MM.1S (cell line): ENCODE data around the gene GRN.

Experiments
- DNase-seq: peaks from one replicate; pipeline ENCODE4 v3.0.0-alpha.2; 2015
- H2AFZ ChIP-seq: fragments of 300-600 bp; sonication (generic); 2 replicates; pipeline ENCODE4 v1.6.0; 2016; ENCODE audit warnings: antibody characterized with exemption, low read length
- H3F3A ChIP-seq: fragments of 300-600 bp; sonication (generic); 2 replicates; pipeline ENCODE4 v1.6.1; 2016; ENCODE audit warnings: mild to moderate bottlenecking, antibody characterized with exemption, low read length, moderate library complexity, mixed read lengths; ENCODE audit not compliant: insufficient read depth
- H3K27ac ChIP-seq: fragments of 300-600 bp; sonication (generic); 2 replicates; pipeline ENCODE4 v1.5.1; 2016; ENCODE audit warnings: mild to moderate bottlenecking, low read length
- H3K27me3 ChIP-seq: fragments of 300-600 bp; sonication (generic); replicated peaks from 2 replicates; pipeline ENCODE4 v1.6.0; 2016; ENCODE audit warnings: low read length; ENCODE audit not compliant: insufficient read depth
- H3K36me3 ChIP-seq: fragments of 300-600 bp; sonication (generic); replicated peaks from 2 replicates; pipeline ENCODE4 v1.6.1; 2016; ENCODE audit warnings: mild to moderate bottlenecking, low read length, mixed read lengths; ENCODE audit not compliant: insufficient read depth
- H3K4me1 ChIP-seq: fragments of 300-600 bp; sonication (generic); 2 replicates; pipeline ENCODE4 v1.6.1; 2016; ENCODE audit warnings: low read length, mixed read lengths
- H3K4me2 ChIP-seq: fragments of 300-600 bp; sonication (generic); 2 replicates; pipeline ENCODE4 v1.6.0; 2016; ENCODE audit warnings: low read depth, low read length
- H3K4me3 ChIP-seq: fragments of 300-600 bp; sonication (generic); 2 replicates; pipeline ENCODE4 v1.5.1; 2016; ENCODE audit warnings: low read length, mixed read lengths
- H3K79me2 ChIP-seq: fragments of 300-600 bp; sonication (generic); 2 replicates; pipeline ENCODE4 v1.6.1; 2016; ENCODE audit warnings: mixed run types, low read length, mixed read lengths
- H3K9ac ChIP-seq: fragments of 300-600 bp; sonication (generic); 2 replicates; pipeline ENCODE4 v1.6.1; 2016; ENCODE audit warnings: low read length, mixed read lengths
- H3K9me2 ChIP-seq: fragments of 300-600 bp; sonication (generic); replicated peaks from 2 replicates; pipeline ENCODE4 v1.6.1; 2016; ENCODE audit warnings: mild to moderate bottlenecking, low read length, mixed read lengths; ENCODE audit not compliant: insufficient read depth
- H3K9me3 ChIP-seq: fragments of 300-600 bp; sonication (generic); replicated peaks from 2 replicates; pipeline ENCODE4 v1.6.1; 2016; ENCODE audit warnings: mild to moderate bottlenecking, low read length, mixed read lengths; ENCODE audit not compliant: insufficient read depth
- H4K20me1 ChIP-seq: fragments of 300-600 bp; sonication (generic); 2 replicates; pipeline ENCODE4 v1.6.1; 2016; ENCODE audit warnings: mild to moderate bottlenecking, low read length, moderate library complexity, mixed read lengths; ENCODE audit not compliant: insufficient read depth
- EZH2 ChIP-seq: fragments of 300-600 bp; sonication (generic); optimal IDR thresholded peaks from 2 replicates; pipeline ENCODE3; 2017; ENCODE audit warnings: low read depth, mild to moderate bottlenecking, antibody characterized with exemption, low read length, mixed read lengths
- EZH2phosphoT487 ChIP-seq: fragments of 300-600 bp; sonication (generic); IDR thresholded peaks from 2 replicates; pipeline ENCODE4 v1.6.1; 2018; ENCODE audit warnings: antibody characterized with exemption, low read length
- TF ChIP-seq, protein P1 (sequence below): fragments of 300-600 bp; sonication (generic); IDR thresholded peaks from 2 replicates; pipeline ENCODE4 v1.5.1; 2016; ENCODE audit warnings: antibody characterized with exemption, low read length, mixed read lengths

The GRN gene

DNA sequence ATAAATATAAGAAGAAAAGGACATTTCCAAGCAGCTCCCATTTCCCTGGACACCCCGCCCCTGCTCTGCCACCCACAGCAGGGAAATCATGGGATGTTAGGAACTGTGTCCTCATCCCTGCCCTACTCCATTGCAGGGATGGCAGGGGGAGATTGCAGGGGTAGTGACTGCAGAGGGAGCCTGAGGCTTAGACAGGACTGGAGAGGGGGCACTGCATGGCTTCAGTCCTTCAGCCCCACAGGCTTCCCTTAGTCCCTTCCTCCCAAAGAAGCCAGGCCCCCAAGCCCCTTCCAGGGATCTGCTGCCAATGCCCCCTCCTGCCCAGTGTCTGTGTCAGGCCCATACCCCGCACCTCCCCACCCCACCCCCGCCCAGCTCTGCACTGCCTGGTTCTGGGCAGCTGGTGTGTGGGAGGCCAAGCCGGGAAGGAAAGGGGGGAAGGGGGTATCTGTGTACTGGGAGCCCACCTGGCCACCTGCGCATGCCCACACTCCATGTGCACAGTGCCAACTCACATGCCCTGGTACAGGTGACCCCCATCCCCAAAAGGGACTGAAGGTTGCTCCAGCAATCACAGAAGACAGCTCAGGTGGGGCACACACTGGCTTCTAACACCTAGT lies 33.4 kb upstream of the GRN start:
- H3K4me3 ChIP-seq = no peak overlapping the region
- no peak overlapping the region for H3K4me2 ChIP-seq
- H3K9me3 ChIP-seq = no peaks in the 10 kb centered on the region
- no peak overlapping the region for H3K27ac ChIP-seq
- no peak for DNase-seq
- H3K9me2 ChIP-seq = no peaks in the 10 kb centered on the region
- H3K79me2 ChIP-seq = no peaks in the 10 kb centered on the region
- H3K9ac ChIP-seq = no peak overlapping the region
- H3K36me3 ChIP-seq = no peaks in the 10 kb centered on the region
- H4K20me1 ChIP-seq = no peaks in the 10 kb centered on the region
- no peak overlapping the region for H2AFZ ChIP-seq
- H3K4me1 ChIP-seq = no peaks in the 10 kb centered on the region
- H3F3A ChIP-seq = no peaks in the 10 kb centered on the region
- peaks cover 61% of the 10 kb centered on the region for H3K27me3 ChIP-seq
- TF ChIP-seq, protein P1, sequence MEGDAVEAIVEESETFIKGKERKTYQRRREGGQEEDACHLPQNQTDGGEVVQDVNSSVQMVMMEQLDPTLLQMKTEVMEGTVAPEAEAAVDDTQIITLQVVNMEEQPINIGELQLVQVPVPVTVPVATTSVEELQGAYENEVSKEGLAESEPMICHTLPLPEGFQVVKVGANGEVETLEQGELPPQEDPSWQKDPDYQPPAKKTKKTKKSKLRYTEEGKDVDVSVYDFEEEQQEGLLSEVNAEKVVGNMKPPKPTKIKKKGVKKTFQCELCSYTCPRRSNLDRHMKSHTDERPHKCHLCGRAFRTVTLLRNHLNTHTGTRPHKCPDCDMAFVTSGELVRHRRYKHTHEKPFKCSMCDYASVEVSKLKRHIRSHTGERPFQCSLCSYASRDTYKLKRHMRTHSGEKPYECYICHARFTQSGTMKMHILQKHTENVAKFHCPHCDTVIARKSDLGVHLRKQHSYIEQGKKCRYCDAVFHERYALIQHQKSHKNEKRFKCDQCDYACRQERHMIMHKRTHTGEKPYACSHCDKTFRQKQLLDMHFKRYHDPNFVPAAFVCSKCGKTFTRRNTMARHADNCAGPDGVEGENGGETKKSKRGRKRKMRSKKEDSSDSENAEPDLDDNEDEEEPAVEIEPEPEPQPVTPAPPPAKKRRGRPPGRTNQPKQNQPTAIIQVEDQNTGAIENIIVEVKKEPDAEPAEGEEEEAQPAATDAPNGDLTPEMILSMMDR = no peak
- TF ChIP-seq EZH2phosphoT487 (no peak), EZH2 (no peak)

DNA sequence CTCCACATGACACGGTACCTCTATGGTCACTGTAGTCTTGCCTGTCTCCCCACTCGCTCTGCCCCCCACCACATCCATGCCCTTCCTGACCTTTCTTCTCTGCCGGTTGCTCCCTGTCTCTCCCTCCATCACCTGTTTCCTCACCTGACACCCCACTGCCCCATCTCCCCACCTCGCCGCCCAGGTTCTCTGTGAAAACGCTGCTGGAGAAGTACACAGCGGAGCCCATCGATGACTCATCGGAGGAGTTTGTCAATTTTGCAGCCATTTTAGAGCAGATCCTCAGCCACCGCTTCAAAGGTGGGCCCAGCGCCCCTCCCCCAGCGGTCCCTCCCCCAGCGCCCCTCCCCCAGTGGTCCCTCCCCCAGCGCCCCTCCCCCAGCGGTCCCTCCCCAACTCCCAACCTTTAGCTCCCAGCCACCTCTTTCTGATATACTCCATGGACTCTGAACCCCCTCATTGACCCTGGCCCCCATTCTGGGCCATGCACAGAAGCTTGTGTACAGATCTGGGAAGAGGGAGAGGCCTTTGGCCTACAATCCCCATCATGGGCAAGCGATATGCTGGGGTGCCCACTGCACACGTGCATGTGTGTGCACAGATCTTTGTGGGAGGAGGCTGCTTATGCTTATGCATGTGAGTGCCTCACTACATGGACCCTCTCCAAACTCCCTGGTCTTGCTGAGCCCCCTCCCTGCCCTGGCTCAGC lies 32.6 kb upstream of the GRN start:
- no peak for DNase-seq
- Histone ChIP-seq H3F3A (no peaks in the 10 kb centered on the region), H3K27ac (no peak overlapping the region), H4K20me1 (no peaks in the 10 kb centered on the region), H3K4me3 (no peak overlapping the region), H3K4me2 (no peak overlapping the region), H3K27me3 (peaks cover 55% of the 10 kb centered on the region), H3K9me3 (no peaks in the 10 kb centered on the region), H3K9ac (no peak overlapping the region), H3K9me2 (no peaks in the 10 kb centered on the region), H2AFZ (no peak overlapping the region), H3K79me2 (no peaks in the 10 kb centered on the region), H3K4me1 (no peaks in the 10 kb centered on the region), H3K36me3 (no peaks in the 10 kb centered on the region)
- TF ChIP-seq, protein P1 = no peak
- no peak for TF ChIP-seq EZH2phosphoT487
- no peak for TF ChIP-seq EZH2

DNA sequence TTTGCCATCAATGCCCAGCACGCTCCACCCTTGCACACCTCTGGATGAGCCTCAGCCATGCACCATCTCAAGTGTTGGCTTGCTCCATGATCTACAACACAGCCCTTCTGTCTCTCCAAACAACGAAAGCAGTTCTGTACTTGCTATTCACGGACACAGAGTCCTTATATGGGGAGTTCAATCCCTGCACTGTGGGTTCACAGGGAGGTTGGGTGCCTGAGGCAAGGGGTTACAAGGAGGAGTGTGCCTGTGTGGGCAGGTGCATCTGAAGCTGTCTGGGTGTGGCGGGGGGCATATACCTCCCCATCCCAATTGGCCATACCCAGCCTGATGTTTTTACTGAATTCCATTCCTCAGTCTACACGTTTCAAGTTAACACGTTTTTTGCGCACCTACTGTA lies 31.1 kb upstream of the GRN start:
- H3K9me2 ChIP-seq = no peaks in the 10 kb centered on the region
- no peak overlapping the region for H3K4me2 ChIP-seq
- H3K79me2 ChIP-seq = no peaks in the 10 kb centered on the region
- no peak for DNase-seq
- H3K36me3 ChIP-seq = no peaks in the 10 kb centered on the region
- H3K9ac ChIP-seq = no peak overlapping the region
- no peaks in the 10 kb centered on the region for H4K20me1 ChIP-seq
- no peak overlapping the region for H3K4me3 ChIP-seq
- no peaks in the 10 kb centered on the region for H3K9me3 ChIP-seq
- TF ChIP-seq, protein P1 = no peak
- TF ChIP-seq EZH2phosphoT487 = no peak
- no peak for TF ChIP-seq EZH2
- no peaks in the 10 kb centered on the region for H3K4me1 ChIP-seq
- no peak overlapping the region for H3K27ac ChIP-seq
- peaks cover 52% of the 10 kb centered on the region for H3K27me3 ChIP-seq
- no peaks in the 10 kb centered on the region for H3F3A ChIP-seq
- no peak overlapping the region for H2AFZ ChIP-seq
